Nephron (organoid): ENCODE results near the gene ATP1A1.

ENCODE experiments used
- H3K27ac Mint-ChIP-seq, 3 experiments: 2 replicates each; pipeline ENCODE4 v1.8.0; 2020; ENCODE audit warnings: mixed read lengths in 3 of 3, mild to moderate bottlenecking in 2 of 3, moderate library complexity in 1 of 3
- H3K27me3 Mint-ChIP-seq: 2 replicates; pipeline ENCODE4 v1.8.0; 2021; ENCODE audit warnings: low read depth, mild to moderate bottlenecking, moderate library complexity, mixed read lengths
- H3K36me3 Mint-ChIP-seq: 2 replicates; pipeline ENCODE4 v1.8.0; 2020; ENCODE audit warnings: low read depth, mixed read lengths
- H3K4me1 Mint-ChIP-seq: 2 replicates; pipeline ENCODE4 v1.8.0; 2020; ENCODE audit warnings: mixed read lengths
- H3K4me3 Mint-ChIP-seq, 3 experiments: 2 replicates each; pipeline ENCODE4 v1.8.0; 2020; ENCODE audit warnings: mild to moderate bottlenecking in 3 of 3, mixed read lengths in 3 of 3, moderate library complexity in 2 of 3
- H3K9me3 Mint-ChIP-seq: 2 replicates; pipeline ENCODE4 v1.8.0; 2020; ENCODE audit warnings: mixed read lengths
- TF ChIP-seq, protein P1 (sequence below), 3 experiments: fragments of 200-600 bp; sonication (generic); IDR thresholded peaks; one replicate each; pipeline ENCODE4 v1.5.0; 2021; ENCODE audit warnings: antibody characterized with exemption in 3 of 3; ENCODE audit not compliant: unreplicated experiment in 3 of 3

The ATP1A1 gene

DNA sequence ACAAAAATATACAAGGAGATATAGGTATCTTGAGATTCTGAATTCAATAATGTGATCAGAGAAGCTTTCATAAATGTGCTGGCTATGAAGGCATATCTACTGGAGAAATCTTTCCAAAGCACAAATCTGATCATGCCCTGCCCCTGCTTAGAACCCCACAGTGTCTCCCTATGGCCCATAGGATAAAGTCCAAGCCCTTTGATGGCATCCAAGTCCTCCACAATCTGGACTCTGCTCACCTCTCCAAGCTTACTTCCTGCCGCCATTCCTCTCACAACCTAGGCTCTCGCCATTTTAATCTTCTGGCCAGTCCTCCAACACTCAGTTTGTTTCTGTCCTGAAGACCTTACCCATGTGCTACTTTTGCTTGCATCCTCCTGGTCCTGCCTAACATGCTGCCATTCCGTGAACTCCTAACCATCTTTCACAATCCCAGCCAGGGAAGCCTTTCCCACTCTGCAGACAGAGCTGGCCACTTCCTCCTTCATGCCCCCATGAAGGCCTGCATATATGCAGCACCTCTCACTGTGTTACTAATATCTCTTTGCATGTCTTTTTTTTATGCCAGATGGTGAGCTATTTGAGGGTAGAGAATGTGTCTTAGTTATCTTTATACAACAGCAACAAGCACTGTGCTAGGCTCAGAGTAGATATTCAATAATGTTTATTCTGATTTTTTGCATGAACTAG lies 5.6 kb upstream of the ATP1A1 start:
- no peak overlapping the region for H3K4me3 Mint-ChIP-seq
- peaks cover 23% of the 10 kb centered on the region for H3K4me1 Mint-ChIP-seq
- H3K9me3 Mint-ChIP-seq = no peaks in the 10 kb centered on the region
- H3K36me3 Mint-ChIP-seq = no peaks in the 10 kb centered on the region
- no peak overlapping the region for H3K27ac Mint-ChIP-seq
- TF ChIP-seq, protein P1, sequence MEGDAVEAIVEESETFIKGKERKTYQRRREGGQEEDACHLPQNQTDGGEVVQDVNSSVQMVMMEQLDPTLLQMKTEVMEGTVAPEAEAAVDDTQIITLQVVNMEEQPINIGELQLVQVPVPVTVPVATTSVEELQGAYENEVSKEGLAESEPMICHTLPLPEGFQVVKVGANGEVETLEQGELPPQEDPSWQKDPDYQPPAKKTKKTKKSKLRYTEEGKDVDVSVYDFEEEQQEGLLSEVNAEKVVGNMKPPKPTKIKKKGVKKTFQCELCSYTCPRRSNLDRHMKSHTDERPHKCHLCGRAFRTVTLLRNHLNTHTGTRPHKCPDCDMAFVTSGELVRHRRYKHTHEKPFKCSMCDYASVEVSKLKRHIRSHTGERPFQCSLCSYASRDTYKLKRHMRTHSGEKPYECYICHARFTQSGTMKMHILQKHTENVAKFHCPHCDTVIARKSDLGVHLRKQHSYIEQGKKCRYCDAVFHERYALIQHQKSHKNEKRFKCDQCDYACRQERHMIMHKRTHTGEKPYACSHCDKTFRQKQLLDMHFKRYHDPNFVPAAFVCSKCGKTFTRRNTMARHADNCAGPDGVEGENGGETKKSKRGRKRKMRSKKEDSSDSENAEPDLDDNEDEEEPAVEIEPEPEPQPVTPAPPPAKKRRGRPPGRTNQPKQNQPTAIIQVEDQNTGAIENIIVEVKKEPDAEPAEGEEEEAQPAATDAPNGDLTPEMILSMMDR (IDR thresholded peaks at IDR 0.05; ENCODE audit: unreplicated experiment in 3 of 3) = no peak
- H3K27me3 Mint-ChIP-seq = peaks cover 9% of the 10 kb centered on the region

DNA sequence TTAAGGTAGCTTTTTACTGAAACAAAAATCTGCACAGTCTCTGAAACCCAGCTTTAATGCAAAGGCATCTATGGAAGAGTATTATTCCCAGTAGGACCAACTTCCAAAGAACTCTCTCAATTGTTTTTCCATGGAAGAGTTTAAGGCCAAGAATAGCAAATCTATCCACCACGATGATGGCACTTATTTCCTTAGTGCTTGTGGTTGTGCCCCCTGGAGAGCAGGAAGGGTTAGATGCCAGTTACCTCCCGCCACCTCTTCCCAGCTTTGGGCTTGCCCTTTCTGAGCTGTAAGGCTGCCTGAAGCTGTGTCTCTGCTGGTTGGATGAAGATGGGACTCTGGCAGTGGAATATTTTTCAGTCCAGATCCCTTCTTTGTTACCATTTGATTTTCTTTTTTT lies 4.8 kb upstream of the ATP1A1 start:
- Mint-ChIP-seq H3K9me3 (no peaks in the 10 kb centered on the region), H3K4me1 (peaks cover 23% of the 10 kb centered on the region), H3K27me3 (peaks cover 9% of the 10 kb centered on the region), H3K27ac (no peak overlapping the region), H3K4me3 (no peak overlapping the region), H3K36me3 (no peaks in the 10 kb centered on the region)
- TF ChIP-seq, protein P1 (IDR thresholded peaks at IDR 0.05; ENCODE audit: unreplicated experiment in 3 of 3) = no peak

DNA sequence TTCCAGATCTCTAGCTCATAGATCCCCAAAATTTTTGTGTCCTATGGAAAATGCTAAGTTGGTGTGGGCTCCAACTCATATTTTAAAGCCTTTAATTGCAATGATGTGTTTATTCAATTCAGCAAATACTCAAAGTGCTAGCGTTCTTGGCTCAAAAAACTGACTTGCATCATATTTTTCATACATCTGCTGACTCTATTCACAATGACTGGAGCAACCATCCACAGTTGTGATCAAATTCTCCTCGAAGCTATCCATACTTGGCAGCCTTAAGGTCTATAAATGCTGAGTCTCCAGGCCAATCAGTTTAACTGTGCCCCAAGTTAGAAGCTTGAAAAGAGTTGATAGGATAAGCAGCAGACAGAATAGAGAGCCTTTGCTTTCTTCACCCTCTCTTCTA lies 2.9 kb upstream of the ATP1A1 start:
- H3K36me3 Mint-ChIP-seq = no peaks in the 10 kb centered on the region
- H3K27me3 Mint-ChIP-seq = peaks cover 12% of the 10 kb centered on the region
- H3K4me3 Mint-ChIP-seq = no peak overlapping the region
- TF ChIP-seq, protein P1 (IDR thresholded peaks at IDR 0.05; ENCODE audit: unreplicated experiment in 3 of 3) = no peak
- H3K9me3 Mint-ChIP-seq = no peaks in the 10 kb centered on the region
- no peak overlapping the region for H3K27ac Mint-ChIP-seq
- peaks cover 36% of the 10 kb centered on the region for H3K4me1 Mint-ChIP-seq

DNA sequence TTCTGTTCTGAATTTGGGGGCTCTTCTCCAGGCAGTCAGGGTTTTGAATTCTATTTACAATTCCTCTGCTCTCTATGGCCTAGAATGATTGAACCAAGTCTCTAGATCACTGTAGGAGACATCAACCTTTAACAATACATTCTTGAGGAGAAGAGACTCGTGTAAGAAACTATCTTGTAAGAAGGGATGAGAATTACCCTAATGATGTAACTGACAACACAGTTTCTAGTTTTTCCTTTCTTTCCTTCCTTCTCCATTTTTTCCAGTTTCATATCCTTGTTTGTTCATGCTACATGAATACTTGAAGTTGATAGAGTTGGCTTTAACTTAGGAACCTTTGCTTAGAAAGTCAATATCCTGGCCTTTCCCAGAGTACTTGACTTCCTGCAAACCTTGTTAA lies 1.3 kb upstream of the ATP1A1 start:
- Mint-ChIP-seq H3K27me3 (peaks cover 12% of the 10 kb centered on the region), H3K4me1 (peaks cover 40% of the 10 kb centered on the region), H3K9me3 (no peaks in the 10 kb centered on the region), H3K27ac (peak overlapping the region; percentile 69 to 96 (median 86)), H3K36me3 (no peaks in the 10 kb centered on the region), H3K4me3 (peak overlapping the region; percentile 86 to 94 (median 92))
- TF ChIP-seq, protein P1 (IDR thresholded peaks at IDR 0.05; ENCODE audit: unreplicated experiment in 3 of 3) = no peak

DNA sequence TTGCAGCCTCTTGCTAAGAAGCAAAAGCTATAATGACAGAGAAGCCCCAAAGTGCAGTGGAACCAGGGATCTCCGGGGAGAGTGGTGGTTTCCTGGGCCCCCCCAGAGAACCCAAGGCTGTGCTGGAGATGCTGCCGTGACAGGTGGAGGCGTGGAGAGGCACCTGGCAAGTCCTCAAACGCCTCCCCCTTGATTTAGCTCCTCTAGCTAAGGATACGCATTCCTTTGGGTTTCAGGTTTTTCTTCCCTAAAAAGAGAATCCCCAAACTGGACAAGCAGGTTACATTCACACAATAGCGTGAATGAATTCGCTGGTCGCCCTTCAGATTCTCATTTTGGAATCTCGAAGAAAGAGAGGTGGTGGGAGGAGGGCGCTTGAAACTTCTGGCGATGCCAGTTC lies 853 bp upstream of the ATP1A1 start:
- H3K4me3 Mint-ChIP-seq = peak overlapping the region; percentile 86 to 94 (median 92)
- no peaks in the 10 kb centered on the region for H3K9me3 Mint-ChIP-seq

More for the DNA sequence above, 853 bp upstream of the ATP1A1 start:
- no peaks in the 10 kb centered on the region for H3K36me3 Mint-ChIP-seq
- H3K27me3 Mint-ChIP-seq = peaks cover 12% of the 10 kb centered on the region
- H3K4me1 Mint-ChIP-seq = peaks cover 42% of the 10 kb centered on the region
- peak overlapping the region; percentile 69 to 96 (median 86) for H3K27ac Mint-ChIP-seq
- TF ChIP-seq, protein P1 (IDR thresholded peaks at IDR 0.05; ENCODE audit: unreplicated experiment in 3 of 3) = no peak
